Myocyte (in vitro differentiated cells): Measurements from ENCODE around the gene ABHD1. TPM values are rescaled to one million over a fixed set of nuclear protein-coding genes. Genes with fewer than 3 reads are reported as not detected.
"Not testable (repeated sequence)": the region's sequence is repeated elsewhere in the genome, so short reads cannot be mapped to it uniquely, and the experiment has no call there.

Source experiments
- DNase-seq: peaks from one replicate; pipeline ENCODE4 v3.0.0-alpha.2; 2012; ENCODE audit warnings: low read depth
- total RNA-seq: library from RNA; depleted of rRNA; stranded (reverse); fragments of >200 nt; gene quantifications from 2 replicates; pipeline ENCODE4 v1.2.3, GENCODE V29; 2014

The ABHD1 gene
- total RNA-seq, 1 donor from 2014 or later = not detected

DNA sequence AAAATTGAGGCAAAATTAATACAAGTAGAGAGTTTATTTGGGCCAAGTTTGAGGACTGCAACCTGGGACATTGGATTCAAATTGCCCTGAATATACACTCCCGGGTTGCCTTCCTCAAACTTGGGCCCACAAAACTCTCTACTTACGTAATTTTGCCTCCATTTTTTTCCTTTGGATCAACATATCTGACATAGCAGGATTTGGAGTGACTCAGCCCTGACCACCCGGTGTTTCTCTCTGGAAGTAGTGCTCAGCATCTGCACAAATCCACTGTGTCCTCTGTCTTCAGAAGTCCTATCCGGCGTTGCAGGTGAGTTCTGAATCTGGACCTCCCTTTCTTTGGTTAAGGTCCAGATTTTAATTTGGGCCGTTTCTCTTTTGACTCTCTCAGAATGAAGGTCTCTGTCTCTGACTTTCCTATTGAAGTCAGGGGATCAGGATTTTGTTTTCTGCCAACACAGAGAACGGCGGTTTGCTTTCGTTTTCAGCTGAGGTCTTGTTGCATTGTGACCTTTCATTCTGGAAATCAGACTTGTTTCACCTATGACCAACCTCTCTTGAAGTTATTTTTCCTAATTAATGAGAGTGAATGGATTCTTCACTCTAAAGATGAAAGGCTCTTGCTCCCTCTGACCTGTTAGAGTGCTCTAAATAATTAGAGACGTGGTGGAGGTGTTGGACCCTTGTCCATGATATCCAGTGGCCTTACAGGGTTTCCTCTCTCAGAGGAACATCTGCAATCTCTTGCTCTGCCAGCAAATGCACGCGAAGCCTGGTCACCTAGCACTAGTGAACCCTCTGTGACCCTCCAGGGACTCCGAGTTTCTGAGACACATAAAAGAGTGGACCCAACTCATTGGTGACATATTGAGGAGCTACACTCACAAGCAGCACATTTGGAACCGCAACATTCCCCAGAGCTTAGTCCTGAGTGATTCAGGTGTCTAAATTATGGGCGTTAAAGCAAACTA is 38.8 kb downstream of the ABHD1 start:
- no peak for DNase-seq

DNA sequence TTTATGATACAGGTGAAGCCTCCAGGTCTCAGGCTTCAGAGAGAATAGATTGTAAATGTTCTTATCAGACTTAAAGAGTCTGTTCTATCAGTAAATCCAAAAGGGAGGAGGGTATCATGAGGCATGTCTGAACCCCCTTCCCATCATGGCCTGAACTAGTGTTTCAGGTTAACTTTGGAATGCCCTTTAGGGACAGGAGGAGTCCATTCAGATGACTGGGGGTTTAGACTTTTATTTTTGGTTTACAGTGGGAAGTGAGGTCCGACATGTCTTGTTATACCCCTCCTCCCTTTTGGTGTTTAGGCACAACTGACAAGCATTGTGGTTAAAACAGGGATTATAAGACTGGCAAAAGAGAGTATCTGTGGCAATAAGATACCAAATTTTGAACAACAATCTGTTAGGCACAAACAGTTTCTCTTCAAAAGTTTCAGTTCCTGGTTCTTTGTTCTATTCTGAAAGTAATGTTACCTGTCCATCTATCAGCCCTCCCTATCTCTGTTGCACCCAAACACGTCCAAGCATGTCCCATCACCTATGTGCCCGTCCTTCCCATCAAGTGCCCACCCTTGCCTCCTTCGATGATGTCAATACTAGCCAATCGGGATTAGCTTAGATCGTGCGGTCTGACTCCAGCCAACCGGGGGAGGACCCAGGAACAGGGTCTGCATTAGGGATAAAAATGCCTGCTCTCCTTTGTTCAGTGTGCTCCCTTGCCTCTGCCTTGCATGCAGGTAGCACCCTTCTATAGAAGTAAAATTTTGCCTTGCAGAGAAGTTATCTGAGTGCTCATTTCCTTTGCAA is 41.5 kb downstream of the ABHD1 start:
- no peak for DNase-seq

DNA sequence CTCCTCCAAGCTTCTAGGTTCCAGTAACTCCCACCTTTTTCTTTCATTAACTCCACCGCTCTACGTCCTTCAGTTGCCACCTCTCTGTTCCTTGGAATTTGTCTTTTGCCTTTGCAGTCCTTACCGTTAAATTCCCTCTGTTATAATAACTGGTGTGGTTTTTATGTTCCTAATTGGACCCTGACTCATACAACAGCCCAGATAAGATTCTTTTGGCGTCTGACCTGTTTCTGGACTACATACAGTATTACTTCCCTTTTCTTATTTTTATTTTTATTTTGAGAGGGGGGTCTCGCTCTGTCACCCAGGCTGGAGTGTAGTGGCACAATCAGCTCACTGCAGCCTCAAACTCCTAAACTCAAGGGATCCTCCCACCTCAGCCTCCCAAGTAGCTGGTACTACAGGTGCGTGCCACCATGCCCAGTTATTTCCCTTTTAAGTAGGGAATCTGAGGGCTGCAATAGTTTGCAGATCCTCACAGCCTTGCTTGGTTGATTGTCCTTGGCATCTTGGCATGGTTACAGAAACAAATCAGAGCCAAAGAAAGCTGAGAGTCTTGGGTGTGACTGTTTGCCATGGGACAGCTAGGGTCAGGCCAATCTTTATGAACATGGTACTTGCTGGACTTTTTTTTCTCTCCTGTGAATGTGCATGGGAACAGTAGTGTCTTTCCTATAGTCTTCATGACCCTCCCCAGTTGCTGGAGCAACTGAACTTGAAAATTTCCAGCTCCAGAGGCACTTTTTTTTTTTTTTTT is 47.1 kb downstream of the ABHD1 start:
- peak; percentile 44 for DNase-seq

DNA sequence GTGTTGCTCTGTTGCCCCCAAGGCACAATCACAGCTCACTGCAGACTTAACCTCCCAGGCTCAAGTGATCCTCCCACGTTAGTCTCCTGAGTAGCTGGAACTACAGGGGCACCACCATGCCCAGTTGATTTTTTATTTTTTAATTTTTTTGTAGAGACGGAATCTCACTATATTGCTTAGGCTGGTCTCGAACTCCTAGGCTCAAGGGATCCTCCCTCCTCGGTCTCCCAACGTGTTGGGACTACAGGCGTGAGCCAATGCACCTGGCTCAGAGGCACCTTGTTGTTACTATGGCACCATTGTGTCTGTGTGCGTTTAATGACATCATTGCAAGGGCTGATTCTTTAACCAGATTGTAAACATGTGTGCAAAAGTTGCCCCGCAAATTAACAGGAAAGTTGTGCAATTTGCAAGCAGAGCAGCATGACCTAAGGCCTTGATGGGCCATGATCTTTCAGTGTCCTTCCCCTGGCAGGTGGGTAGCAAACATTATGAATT is 47.8 kb downstream of the ABHD1 start:
- DNase-seq = no peak

DNA sequence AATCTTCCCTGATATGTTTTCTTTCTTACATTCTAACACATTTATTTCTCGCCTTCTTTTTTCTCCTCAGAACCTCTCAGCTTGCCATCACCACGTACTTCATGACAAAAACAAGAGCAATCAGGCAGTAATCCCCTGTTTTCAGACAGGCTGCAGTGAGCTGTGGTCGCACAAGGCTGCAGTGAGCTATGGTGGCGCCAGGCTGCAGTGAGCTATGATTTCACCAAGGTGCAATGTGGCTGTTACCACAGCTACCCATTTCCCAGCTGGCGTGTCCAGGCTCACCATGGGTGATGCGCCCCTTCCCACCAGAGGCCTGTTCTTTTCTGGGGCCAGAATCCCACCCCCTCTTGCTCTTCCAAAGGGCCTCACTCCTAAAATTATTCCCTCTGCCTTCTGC is 51.0 kb downstream of the ABHD1 start:
- DNase-seq = peak; percentile 39

DNA sequence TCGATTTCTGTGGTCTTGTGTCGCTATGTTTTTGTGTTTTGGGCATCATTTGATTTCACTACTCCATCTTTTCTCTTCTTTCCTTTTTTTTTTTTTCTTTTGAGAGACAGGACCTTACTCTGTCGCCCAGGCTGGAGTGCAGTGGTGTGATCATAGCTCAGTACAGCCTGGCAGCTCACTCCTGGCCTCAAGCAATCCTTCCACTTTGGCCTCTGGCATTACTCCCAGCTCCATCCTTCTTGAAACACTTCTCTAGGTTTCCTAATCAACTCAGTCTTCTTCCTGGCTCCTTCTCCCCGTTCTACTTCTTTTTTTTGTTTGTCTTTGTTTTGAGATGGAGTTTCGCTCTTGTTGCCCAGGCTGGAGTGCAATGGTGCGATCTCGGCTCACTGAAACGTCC is 51.7 kb downstream of the ABHD1 start:
- no peak for DNase-seq

DNA sequence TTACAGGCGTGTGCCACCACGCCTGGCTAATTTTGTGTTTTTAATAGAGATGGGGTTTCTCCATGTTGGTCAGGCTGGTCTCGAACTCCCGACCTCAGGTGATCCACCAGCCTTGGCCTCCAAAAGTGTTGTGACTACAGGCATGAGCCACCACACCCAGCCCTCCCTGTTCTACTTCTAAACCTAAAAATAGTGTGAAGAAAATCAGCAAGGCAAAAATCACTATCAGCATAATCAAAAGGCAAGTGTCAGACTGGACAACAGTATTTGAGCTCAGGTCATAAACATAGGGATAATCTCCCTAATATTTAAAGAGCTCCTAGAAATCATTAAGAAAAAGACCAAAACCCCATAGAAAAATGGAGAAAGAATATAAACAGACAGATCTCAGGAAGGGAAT is 52.2 kb downstream of the ABHD1 start:
- DNase-seq = not testable (repeated sequence)

DNA sequence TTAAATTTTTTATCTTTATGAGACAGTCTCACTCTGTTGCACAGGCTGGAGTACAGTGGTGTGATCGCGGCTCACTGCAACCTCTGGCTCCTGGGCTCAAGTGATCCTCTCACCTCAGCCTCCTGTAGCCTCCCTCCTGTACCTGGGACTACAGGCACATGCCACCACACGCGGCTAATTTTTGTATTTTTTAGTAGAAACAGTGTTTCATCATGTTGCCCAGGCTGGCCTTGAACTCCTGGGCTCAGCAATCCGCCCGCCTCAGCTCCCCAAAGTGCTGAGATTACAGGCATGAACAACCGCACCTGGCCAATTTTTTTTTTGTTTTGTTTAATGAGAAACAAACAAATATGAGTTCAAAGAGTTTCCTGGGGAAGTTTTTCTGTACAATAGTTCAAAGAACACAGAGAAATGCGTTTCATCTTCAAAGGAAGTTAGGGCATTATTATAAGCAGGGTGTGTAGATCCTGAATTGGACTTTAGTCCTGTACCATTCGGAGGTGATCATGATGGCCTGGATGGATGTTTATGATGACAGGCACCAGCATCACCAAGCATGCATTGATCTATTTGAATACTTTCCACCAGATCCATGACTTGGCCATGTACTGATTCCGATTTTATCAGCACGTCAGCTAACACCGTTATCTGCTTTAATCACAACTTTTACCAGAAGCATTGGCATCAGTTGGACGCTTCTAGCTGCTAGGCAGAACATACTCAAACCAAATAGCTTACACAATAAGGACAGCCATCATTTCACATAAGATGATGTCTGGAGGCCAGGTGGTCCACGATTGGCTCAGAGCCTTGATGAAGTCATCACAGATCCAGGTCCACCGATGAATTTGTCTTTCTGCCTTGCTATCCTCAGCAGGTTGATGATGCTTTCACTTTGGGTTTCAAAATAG is 54.1 kb downstream of the ABHD1 start:
- no peak for DNase-seq

DNA sequence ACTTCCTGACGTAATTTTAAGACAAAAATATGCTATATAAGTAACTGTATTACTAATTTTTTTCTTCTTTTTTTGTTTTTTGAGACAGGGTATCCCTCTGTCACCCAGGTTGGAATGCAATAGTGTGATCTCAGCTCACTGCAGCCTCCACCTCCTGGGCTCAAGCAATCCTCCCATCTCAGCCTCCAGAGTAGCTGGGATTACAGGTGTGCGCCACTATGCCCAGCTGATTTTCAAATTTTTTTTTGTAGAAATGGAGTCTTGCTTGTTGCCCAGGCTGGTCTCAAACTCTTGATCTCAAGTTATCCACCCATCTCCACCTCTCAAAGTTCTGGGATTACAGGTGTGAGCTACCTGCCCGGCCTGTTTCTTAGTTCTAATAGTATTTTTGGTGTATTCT is 54.9 kb downstream of the ABHD1 start:
- DNase-seq = no peak

DNA sequence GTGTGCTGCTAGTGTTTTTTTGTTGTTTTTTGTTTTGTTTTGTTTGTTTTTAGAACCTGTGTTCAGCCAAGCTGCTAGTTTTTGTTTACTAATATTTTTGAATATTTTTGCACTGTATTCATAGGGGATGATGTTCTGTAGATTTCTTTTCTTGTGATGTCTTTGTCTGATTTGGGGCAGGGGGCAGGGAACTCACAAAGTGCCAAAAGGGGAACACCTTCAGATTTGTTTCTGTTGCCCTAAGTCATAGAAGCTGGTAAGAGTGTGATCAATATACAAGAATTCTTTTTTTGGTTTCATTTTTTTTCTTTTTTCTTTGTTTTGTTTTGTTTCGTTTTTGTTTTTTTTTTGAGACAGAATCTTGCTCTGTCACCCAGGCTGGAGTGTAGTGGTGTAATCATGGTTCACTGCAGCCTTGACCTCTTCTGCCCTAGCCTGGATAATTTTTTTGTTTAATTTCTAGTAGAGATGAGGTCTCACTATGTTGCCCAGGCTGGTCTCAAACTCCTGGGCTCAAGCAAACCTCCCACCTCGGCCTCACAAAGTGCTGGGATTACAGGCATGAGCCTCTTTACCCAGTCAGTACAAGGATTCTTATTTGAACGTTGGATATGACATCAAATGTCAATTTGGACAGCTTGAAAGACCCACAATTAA is 55.9 kb downstream of the ABHD1 start:
- no peak for DNase-seq

Other genes starting within 250 kb of the ABHD1 start
- 59.8 and 68.3 TPM in 2 replicates for gene MAPRE3, start 153.2 kb upstream of the ABHD1 start, total RNA-seq
- 78.4 and 103 TPM in 2 replicates for gene TMEM214, start 90.8 kb upstream of the ABHD1 start, total RNA-seq
- gene AGBL5, start 72.1 kb upstream of the ABHD1 start, total RNA-seq = 17.8 and 25.9 TPM in 2 replicates
- 278 and 316 TPM in 2 replicates for gene OST4, start 52.2 kb upstream of the ABHD1 start, total RNA-seq
- 4.3 and 6.8 TPM in 2 replicates for gene EMILIN1, start 45.2 kb upstream of the ABHD1 start, total RNA-seq
- gene KHK, start 37.0 kb upstream of the ABHD1 start, total RNA-seq = 0.21 and 0.24 TPM in 2 replicates
- 0.27 and 0.62 TPM in 2 replicates for gene CGREF1, start 4.7 kb upstream of the ABHD1 start, total RNA-seq
- gene PREB, start 10.8 kb downstream of the ABHD1 start, total RNA-seq = 80.0 and 90.0 TPM in 2 replicates
- gene PRR30, start 15.6 kb downstream of the ABHD1 start, total RNA-seq = not detected in 2 replicates
- not detected in 2 replicates for gene TCF23, start 25.2 kb downstream of the ABHD1 start, total RNA-seq
- 188 and 203 TPM in 2 replicates for gene ATRAID, start 88.2 kb downstream of the ABHD1 start, total RNA-seq
- gene SLC5A6, start 88.5 kb downstream of the ABHD1 start, total RNA-seq = 31.2 and 36.2 TPM in 2 replicates
- gene CAD, start 93.6 kb downstream of the ABHD1 start, total RNA-seq = 22.8 and 24.9 TPM in 2 replicates
- gene SLC30A3, start 139.2 kb downstream of the ABHD1 start, total RNA-seq = 0.03 TPM in 1 of 2 replicates, not detected in the other
- not detected in 2 replicates for gene DNAJC5G, start 151.6 kb downstream of the ABHD1 start, total RNA-seq
- gene TRIM54, start 158.6 kb downstream of the ABHD1 start, total RNA-seq = 74.0 and 105 TPM in 2 replicates
- 2.4 and 6.6 TPM in 2 replicates for gene UCN, start 184.6 kb downstream of the ABHD1 start, total RNA-seq
- gene MPV17, start 199.3 kb downstream of the ABHD1 start, total RNA-seq = 108 TPM in 2 replicates
- gene GTF3C2, start 232.9 kb downstream of the ABHD1 start, total RNA-seq = 45.8 and 46.9 TPM in 2 replicates
- gene EIF2B4, start 246.5 kb downstream of the ABHD1 start, total RNA-seq = 29.7 and 32.2 TPM in 2 replicates
- gene SNX17, start 246.8 kb downstream of the ABHD1 start, total RNA-seq = 155 and 159 TPM in 2 replicates